Testis (tissue), 3 donors: ENCODE data around the gene AZU1. TPM values are rescaled to one million over a fixed set of nuclear protein-coding genes. Genes with fewer than 3 reads are reported as not detected.

Experiments used
- DNase-seq: peaks from one replicate; pipeline ENCODE4 v3.0.0-alpha.2; 2019
- H3K27ac ChIP-seq, 2 donors: fragments of 200-600 bp; sonication (generic); one replicate each; pipeline ENCODE4 v1.5.1; 2019
- H3K27me3 ChIP-seq: fragments of 200-600 bp; sonication (generic); one replicate; pipeline ENCODE4 v1.5.1; 2019
- H3K36me3 ChIP-seq: fragments of 200-600 bp; sonication (generic); one replicate; pipeline ENCODE4 v1.5.1; 2017; ENCODE audit warnings: low read depth; ENCODE audit errors: missing control alignments
- H3K4me1 ChIP-seq: fragments of 200-600 bp; sonication (generic); one replicate; pipeline ENCODE4 v1.5.1; 2019
- H3K4me3 ChIP-seq, 2 donors: fragments of 200-600 bp; sonication (generic); one replicate each; pipeline ENCODE4 v1.5.1; 2017 to 2019
- H3K9me3 ChIP-seq: fragments of 200-600 bp; sonication (generic); one replicate; pipeline ENCODE4 v1.5.1; 2017
- CTCF ChIP-seq, 3 experiments: fragments of 450-650 bp in 2 of 3; fragments of 200-600 bp in 1 of 3; sonication (generic) in 1 of 3; IDR thresholded peaks; one replicate each; pipeline ENCODE4 v1.5.1; 2016 to 2019; ENCODE audit warnings: antibody characterized with exemption in 3 of 3, mild to moderate bottlenecking in 2 of 3, moderate library complexity in 1 of 3
- POLR2A ChIP-seq: fragments of 450-650 bp; IDR thresholded peaks from one replicate; pipeline ENCODE4 v1.6.1; 2017; ENCODE audit warnings: antibody characterized with exemption, mild to moderate bottlenecking, moderate library complexity
- WGBS, 2 donors: methylation state at CpG; one replicate each; pipeline ENCODE4 v1.1.5; 2018; 5-methylcytosine and 5-hydroxymethylcytosine counted together
- intact Hi-C: fragments of 100-400 bp; cut with DNase I; formaldehyde crosslinking; loops from one replicate; pipeline ENCODE4 v1.15.1; 2023; ENCODE audit warnings: low total_unique reads
- polyA plus RNA-seq: library from polyadenylated mRNA; stranded (reverse); fragments of 350-450 nt; fragmentation: Illumina TruSeq; extraction: RNeasy Lipid Tissue Mini Kit (QIAGEN cat#74804); gene quantifications from one replicate; pipeline ENCODE4 v1.2.3, GENCODE V29; 2014; ENCODE audit warnings: low read depth, low replicate concordance; ENCODE audit not compliant: insufficient read depth
- total RNA-seq, 2 donors: library from RNA; depleted of rRNA; stranded (reverse); fragments of >200 nt; gene quantifications; one replicate each; pipeline ENCODE4 v1.2.3, GENCODE V29; 2016

Gene AZU1
- total and polyA plus RNA-seq, 3 donors from 2014 or later: 1.4 to 5.8 (median 5.4) TPM

- Histone ChIP-seq H3K4me1 (peaks cover 17% of the 10 kb centered on the region), H3K27me3 (no peaks in the 10 kb centered on the region), H3K4me3 (peak overlapping the region in 1 of 2 donors; percentile 13), H3K36me3 (no peaks in the 10 kb centered on the region), H3K27ac (peak overlapping the region in 1 of 2 donors; percentile 76), H3K9me3 (no peaks in the 10 kb centered on the region)
- intact Hi-C loops: no loop called here
- TF ChIP-seq POLR2A: no peak
- no peak for TF ChIP-seq CTCF (IDR thresholded peaks at IDR 0.05)
- WGBS, 2 donors: 78 to 82% methylated on average over 14 to 23 of the region's 33 CpGs
- DNase-seq: no peak
Observed at GRCh38 chr19:871446-872265, 44.0 kb downstream of the AZU1 start.

GRCh38 chr19:872266-872951 is 44.8 kb downstream of the AZU1 start:
- Histone ChIP-seq H3K4me1 (peaks cover 17% of the 10 kb centered on the region), H3K27me3 (no peaks in the 10 kb centered on the region), H3K4me3 (peak overlapping the region in 1 of 2 donors; percentile 13), H3K9me3 (no peaks in the 10 kb centered on the region), H3K27ac (peak overlapping the region in 1 of 2 donors; percentile 76), H3K36me3 (no peaks in the 10 kb centered on the region)
- no peak for TF ChIP-seq CTCF (IDR thresholded peaks at IDR 0.05)
- TF ChIP-seq POLR2A: no peak
- intact Hi-C loops: no loop called here
- WGBS, 2 donors: 45 to 55% methylated on average over 21 to 27 of the region's 27 CpGs
- peak; percentile 81 for DNase-seq

- intact Hi-C loops: no loop called here
- Histone ChIP-seq H3K36me3 (no peaks in the 10 kb centered on the region), H3K4me1 (peaks cover 15% of the 10 kb centered on the region), H3K9me3 (no peaks in the 10 kb centered on the region), H3K4me3 (no peak overlapping the region), H3K27ac (peak overlapping the region in 1 of 2 donors; percentile 76), H3K27me3 (no peaks in the 10 kb centered on the region)
- peak; percentile 60 for DNase-seq
- TF ChIP-seq CTCF (IDR thresholded peaks at IDR 0.05) (no peak), POLR2A (no peak)
- WGBS, 2 donors: 59 to 83% methylated on average over 9 to 10 of the region's 13 CpGs
Observed at GRCh38 chr19:873084-873483, 45.4 kb downstream of the AZU1 start.

GRCh38 chr19:873561-874041 is 46.0 kb downstream of the AZU1 start:
- Histone ChIP-seq H3K4me3 (no peak overlapping the region), H3K27me3 (no peaks in the 10 kb centered on the region), H3K36me3 (no peaks in the 10 kb centered on the region), H3K4me1 (peaks cover 13% of the 10 kb centered on the region), H3K27ac (no peak overlapping the region), H3K9me3 (no peaks in the 10 kb centered on the region)
- 79 to 86% methylated on average over 15 to 22 of the region's 22 CpGs for WGBS, 2 donors
- no peak for TF ChIP-seq CTCF (IDR thresholded peaks at IDR 0.05)
- TF ChIP-seq POLR2A: no peak
- no peak for DNase-seq
- intact Hi-C loops: no loop called here
